Stimulated activated CD8-positive, alpha-beta memory T cell treated with anti-CD3 and anti-CD28 coated beads, Interleukin-12 subunit alpha, Interleukin-12 subunit beta, amount 100 ng/mL, for 4 hours (primary cell): ENCODE results near the gene ARID4B.
"Not testable (repeated sequence)": the region's sequence is repeated elsewhere in the genome, so short reads cannot be mapped to it uniquely, and the experiment has no call there.

Source experiments
- DNase-seq: peaks from one replicate; pipeline ENCODE4 v3.0.0-alpha.2; 2020; ENCODE audit warnings: low read depth

ARID4B gene

DNA sequence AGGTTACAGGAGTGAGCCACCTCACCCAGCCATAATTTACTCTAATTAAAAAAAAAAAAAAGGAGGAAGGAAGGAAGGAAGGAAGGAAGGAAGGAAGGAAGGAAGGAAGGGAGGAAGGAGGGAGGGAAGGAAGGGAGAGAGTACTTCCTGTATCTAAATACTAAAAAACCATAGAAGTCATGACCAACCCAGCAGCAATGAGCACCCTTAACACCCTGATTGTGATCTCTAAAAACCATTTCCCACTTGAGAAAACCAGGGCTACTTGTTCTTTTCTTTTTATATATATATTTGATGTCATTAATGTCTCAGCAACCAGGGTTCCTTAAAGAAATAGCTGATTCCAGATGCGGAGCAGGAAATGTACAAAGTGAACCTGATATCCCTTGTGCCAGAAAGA lies 31.2 kb downstream of the ARID4B start:
- no peak for DNase-seq

DNA sequence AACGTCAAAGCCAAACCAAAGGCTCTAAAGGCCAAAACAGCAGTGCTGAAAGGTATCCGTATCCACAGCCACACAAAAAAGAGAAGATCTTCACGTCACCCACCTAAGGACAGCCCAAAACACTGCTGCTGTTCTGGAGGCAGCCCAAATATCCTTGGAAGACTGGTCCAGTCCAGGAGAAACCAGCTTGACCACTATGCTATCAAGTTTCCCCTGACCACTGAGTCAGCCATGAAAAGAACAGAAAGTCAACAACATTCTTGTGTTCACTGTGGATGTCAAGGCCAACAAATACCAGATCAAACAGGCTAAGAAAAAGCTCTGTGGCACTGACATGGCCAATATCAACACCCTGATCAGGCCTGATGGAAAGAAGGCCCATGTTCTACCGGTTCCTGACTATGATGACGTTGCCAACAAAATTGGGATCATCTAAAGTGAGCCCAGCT lies 32.1 kb downstream of the ARID4B start:
- no peak for DNase-seq

DNA sequence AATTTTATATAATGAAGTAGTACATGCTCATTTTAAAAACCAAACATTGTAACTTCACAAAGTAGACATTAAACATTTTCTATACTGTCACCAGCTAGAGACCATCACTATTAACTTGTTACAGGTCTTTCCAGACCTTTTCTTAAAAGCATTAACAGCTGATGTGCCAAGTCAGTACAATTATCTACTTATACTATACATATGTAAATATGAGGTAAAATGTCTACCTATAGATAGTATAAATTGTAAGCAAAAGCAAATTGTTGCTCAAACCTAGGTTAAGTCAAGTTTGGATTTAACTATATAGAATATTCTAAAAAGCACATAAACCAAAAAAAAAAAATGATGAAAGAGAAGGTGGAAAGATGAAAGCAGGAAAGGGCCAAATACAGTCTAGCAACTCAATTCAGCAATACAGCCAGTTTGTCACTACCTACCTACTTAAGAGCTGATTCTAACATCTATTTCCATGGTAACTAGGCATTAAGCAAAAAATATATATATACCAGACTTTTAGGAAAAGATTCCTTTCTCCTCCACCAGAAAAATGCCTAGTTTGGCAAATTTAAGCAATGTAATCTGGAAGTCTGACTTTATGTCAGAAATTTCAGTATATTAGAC lies 34.5 kb downstream of the ARID4B start:
- DNase-seq = no peak

DNA sequence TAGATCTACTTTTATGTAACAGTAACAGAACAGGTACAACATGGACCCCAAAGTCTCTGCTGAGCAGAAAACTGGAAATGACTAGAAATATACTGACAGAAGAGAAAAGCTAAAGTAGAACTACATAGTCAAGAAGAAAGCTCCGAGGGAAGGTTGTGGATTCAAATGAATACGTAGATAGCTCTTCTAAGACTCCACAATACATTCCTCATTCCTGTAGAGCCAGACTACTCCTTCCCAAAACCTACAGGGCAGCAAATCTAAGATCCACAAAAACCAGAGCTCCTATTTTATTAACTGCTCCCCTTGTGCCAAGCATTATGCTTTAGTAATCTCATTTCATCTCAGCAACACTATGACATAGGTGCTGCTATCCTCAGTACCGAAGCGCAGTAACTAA lies 35.2 kb downstream of the ARID4B start:
- no peak for DNase-seq

DNA sequence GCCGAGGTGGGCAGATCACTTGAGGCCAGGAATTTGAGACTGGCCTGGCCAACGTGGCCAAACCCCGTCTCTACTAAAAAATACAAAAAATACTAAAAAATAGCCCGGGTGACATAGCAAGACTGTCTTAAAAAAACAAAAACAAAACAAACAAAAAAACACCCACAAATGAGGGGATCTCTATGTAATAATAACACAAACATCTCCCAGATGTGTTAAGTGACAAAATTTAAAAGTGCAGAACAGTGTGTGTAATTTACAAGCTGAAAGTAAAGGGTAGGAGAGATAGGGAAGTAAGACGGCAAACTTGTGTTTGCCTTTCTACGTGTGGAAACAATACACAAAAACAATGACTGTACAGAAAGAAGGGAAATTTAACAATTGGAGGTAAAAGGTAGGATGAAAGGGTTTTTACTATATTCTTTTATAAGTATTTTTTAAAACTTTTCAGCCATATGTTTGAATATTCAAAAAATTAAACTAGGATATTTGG lies 36.3 kb downstream of the ARID4B start:
- no peak for DNase-seq

DNA sequence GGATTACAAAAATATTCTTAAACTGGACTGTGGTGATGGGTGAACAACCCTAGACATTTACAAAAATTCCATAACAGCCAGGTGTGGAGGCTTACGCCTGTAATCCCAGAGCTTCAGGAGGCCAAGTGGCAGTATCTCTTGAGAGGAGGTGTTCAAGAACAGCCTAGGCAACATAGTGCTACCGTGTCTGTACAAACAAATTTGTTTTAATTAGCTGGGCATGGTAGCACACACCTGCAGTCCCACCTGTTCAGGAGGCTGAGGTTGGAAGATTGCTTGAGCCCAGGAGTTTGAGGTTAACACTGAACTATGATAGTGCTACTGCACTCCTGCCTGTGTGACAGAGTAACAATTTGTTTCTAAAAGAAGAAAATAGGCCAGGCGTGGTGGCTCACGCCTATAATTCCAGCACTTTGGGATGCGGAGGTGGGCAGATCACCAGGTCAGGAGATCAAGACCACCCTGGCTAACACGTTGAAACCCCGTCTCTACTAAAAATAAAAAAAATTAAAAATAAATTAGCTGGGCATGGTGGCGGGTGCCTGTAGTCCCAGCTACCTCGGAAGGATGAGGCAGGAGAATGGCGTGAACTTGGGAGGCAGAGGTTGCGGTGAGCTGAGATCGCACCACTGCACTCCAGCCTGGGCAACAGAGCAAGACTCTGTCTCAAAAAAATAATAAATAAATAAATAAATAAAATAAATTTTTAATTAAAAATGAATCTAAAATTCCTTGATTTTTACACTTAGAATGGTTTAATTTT lies 37.1 kb downstream of the ARID4B start:
- DNase-seq = no peak

DNA sequence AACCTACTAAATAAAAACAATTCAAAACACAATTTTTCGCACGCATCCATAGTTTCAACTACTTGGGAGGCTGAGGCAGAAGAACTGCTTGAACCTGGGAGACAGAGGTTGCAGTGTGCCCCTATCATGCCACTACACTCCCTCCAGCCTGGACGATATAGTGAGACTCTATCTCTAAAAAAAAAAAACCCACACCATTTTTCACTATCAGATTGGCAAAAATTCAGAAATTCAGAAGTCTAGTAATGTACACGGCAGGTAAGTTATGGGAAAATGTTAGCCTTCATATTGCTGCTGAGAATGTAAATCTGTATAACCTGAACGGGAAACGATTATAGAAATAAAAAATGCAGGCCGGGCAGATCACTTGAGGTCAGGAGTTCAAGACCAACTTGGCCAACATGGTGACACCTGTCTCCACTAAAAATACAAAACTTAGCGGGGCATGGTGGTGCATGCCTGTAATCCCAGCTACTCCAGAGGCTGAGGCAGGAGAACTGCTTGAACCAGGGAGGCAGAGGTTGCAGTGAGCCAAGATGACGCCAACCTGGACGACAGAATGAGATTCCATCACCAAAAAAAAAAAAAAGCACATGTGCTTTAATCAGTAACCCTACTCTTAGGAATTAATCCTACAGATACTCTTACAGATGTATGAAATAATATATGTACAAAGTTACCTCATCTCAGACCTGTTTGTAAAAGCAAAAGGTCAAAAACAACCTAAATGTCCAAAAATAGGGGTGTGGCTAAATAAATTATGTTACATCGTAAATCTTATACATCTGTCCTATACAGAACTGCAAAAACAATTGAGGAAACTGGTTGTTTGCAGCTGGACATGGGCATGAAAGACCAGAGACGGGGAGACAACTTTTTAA lies 37.9 kb downstream of the ARID4B start:
- DNase-seq = no peak

DNA sequence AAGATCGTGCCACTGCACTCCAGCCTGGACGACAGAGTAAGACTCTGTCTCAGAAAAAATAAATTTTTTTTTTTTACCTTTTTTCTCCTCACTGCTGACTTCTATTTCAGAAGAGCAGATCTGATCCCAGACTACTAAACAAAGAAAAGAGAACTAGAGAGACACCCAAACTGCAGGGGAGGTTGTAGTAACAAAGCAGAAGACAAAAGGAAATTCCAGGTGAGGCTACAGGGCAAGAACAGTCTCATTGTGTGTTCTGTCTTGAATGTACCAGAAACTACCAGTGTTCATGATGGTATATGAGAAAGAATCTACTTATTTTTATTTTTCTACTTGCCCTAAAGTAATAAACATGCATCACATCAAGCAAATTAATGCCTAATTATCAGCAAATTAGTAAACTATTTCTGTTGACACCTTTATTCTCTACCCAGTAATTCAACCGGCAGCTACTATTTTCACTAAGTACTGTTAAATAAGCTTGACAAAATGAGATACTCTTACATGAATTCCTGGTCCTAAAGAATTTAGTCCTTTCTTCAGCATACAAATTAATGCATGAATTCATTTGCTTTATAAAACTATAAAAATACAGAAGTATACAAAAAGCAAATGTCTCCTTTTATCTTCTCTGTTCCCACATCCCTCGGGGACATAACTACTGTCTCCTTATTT lies 40.6 kb downstream of the ARID4B start:
- DNase-seq = no peak

DNA sequence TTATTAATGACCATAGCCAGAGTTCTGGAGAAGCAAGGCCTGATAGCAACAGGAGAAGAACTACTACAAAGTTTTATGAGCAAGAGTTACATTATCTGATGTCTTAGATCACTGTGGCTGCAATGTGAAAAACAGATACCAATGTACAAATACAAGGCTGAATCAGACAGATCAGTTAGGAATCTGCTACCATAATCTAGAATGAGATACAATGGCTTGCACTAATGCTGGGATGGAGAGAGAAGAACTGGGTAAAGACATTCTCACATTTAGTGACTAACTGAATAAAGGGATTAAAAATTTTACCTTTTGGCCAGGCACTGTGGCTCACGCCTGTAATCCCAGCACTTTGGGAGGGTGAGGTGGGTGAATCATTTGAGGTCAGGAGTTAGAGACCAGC lies 41.3 kb downstream of the ARID4B start:
- DNase-seq = no peak

DNA sequence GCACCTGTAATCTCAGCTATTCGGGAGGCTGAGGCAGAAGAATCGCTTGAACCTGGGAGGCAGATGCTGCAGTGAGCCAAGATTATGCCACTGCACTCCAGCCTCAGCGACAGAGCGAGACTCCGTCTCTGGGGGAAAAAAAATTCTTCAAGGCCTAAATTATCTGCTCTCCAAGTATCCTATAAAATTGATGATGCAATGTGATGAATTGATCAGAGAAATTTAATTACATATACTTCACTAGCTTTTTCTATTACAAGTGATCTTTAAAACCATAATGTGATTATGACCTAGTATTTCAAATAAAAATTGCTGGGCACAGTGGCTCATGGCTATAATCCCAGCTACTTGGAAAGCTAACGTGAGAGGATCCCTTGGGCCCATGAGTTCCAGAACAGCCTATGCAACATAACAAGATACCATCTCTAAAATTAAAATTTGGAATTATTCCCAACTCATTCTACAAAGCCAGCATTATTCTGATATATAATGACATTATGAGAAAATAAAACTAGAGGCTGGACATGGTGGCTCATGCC lies 43.7 kb downstream of the ARID4B start:
- DNase-seq = no peak

DNA sequence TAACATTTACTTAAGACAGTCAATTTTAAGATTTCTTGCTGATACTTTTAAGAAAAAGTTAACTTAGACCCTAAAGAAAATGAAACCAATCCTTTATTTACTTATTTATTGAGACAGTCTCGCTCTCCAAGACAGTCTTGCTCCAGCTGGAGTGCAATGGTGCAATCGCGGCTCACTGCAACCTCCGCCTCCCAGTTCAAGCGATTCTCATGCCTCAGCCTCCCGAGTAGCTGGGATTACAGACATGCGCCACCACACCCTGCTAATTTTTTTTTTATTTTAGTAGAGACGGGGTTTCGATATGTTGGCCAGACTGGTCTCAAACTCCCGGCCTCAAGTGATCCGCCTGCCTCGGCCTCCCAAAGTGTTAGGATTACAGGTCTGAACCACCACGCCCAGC lies 44.3 kb downstream of the ARID4B start:
- not testable (repeated sequence) for DNase-seq

DNA sequence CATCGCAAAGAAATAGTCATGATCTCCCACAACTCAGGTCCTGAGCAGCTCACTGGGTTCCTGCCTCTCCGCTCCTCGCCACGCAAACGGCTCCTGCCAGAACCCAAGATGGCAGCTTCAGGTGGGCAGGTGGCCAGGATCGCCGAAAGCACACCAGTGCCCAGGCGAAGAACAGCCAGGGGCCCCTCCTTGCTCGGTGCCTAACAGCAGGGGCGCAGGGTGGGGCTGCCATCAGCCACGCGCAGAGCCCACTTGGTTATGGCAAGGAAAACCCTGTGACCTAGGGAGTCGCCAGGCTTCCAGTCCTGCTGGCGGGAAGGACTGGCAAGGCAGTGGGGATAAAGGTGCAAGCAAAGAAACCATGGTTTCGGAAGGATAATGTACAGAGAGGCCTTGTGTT lies 47.5 kb downstream of the ARID4B start:
- DNase-seq = no peak

DNA sequence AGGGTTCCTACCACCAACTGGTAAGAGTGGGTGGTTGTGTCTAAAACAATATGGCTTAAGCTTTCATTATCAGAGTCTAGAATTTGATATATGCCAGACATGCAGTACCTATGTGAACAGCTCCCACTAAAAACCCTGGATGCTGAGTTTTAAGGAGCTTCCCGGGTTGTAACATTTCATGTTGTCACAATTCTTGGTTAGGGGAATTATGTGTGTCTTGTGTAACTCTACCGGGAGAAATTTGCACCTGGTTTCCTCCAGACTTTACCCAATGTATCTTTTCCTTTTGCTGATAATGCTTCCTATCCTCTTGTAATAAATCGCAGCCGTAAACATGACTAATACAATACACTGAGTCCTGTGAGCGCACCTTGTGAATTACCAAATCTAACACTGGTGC lies 48.3 kb downstream of the ARID4B start:
- no peak for DNase-seq

DNA sequence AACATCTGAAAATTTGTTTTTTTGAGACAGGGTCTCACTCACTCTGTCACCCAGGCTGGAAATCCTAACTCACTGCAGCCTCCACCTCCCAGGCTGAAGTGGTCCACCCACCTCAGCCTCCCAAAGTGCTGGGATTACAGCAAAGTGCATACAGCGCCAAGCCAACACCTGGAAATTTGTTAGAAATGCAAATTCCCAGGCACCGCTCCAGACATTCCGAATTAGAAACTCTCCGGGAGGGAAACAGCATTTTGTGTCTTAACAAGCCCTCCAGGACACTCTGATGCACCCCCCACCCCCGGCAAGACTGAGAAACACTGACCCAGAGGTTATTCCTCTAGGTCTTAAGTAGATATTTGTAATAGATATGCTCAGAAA lies 49.1 kb downstream of the ARID4B start:
- DNase-seq = no peak

DNA sequence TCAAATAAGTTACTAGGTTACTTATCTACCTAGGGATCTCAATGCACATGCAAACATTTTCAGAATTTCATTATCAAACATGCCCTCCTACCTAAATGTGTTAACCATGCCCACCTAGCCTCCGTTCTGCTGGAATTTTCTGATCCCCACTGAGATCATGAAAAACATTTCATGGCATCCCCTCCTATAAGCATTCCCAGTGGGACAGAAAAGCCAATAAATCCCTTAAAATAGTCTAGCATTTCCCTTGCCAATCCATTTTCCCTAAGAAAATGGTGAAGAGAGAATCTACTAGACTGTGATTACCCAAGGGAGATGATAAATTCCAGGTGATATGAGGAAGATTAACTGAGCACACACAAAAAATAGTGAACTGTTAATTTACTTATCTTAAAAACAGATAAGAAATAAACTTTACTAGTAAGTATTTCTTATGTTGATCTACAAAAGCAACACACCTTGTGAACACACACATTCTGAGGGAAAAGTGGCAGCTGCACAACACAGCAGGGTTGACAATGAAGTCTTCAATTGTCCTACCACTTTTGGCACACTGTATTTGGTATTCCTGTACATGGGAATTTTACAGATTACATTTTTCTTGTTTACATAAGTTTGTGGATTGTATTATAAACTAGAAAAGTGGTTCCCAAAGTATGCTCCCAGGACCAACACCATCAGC lies 49.6 kb downstream of the ARID4B start:
- DNase-seq = no peak

DNA sequence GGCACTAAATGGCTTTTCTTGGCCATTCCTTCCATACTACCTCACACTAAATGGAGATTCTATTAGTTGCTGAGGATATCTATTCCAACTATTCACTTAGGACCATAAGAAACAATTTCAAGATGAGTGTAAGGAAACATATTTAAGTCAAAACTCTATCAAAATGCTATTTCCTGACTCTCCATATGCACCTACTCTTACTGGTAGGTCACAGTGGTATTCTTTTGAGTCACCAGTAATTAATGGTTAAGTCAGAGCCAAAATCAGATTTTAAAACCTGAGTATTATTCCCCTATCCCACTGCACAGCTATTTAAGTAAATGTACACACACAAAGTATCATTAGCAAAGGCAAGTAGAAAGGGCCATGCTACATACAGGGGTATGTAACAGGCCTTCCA lies 50.3 kb downstream of the ARID4B start:
- DNase-seq = no peak

DNA sequence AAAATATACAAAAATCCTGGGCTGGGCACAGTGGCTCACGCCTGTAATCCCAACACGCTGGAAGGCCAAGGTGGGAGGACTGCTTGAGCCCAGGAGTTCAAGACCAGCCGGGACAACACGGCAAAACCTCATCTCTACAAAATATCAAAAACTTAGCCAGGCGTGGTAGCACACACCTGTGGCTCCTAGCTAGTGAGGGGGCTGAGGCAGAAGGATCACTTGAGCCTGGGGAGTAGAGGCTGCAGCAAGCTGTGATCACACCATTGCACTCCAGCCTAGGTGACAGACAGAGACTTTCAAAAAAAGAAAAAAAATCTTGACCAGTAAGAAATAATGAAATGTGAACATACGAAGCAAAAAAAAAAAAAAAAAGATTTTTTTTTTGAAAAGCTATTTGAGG lies 52.1 kb downstream of the ARID4B start:
- no peak for DNase-seq

DNA sequence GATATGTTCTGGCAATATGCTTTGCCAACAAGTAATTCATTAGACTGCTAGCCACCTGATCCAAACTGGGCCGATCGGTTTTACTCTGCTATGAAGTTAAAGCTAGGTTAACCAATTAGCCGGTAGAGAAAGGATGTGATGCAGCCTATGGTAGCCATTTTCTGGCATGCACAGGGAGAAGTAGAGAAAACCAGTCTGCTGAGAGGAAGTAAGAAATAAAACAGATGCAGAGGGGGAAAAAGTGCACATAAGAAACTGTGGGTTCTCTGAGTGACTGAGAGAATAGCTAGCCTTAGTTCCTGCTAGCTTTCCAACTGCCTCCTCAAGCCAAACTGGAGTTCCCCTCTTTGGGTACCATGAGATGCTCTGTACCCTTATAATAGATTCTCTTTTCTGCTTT lies 52.8 kb downstream of the ARID4B start:
- no peak for DNase-seq

DNA sequence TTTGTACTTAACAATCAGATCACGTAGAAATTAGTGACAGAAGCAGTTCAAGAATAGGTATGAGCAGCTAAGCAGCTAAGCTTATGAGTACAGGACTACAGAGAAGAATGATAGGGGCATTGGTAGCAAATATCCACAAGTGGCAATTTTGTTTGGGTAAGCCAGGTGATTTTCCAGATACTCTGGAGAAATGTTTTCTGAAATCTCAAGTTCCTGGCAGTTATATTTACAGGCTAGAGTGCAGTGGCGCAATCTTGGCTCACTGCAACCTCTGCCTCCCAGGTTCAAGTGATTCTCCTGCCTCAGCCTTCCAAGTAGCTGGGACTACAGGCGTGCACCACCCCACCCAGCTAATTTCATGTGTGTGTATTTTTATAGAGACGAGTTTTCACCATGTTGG lies 55.1 kb downstream of the ARID4B start:
- no peak for DNase-seq

DNA sequence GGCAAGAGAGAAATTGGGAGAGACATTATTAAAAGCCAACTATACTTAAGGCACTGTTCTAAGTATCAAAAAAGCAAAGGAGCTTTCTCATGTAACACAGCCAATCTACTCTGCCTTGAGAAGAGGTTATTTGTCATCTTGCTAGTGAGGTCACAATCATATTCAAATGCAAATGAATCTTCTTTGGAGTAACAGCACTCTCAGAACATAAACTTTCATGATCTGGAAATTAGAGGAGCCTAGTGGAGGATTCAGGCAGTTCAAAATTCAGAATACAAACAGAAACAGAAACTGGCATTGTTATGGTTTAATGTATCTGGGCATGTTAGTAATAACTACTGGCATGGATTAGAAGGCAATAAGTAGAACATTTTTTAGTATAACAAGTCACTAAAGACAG lies 57.4 kb downstream of the ARID4B start:
- DNase-seq = no peak

DNA sequence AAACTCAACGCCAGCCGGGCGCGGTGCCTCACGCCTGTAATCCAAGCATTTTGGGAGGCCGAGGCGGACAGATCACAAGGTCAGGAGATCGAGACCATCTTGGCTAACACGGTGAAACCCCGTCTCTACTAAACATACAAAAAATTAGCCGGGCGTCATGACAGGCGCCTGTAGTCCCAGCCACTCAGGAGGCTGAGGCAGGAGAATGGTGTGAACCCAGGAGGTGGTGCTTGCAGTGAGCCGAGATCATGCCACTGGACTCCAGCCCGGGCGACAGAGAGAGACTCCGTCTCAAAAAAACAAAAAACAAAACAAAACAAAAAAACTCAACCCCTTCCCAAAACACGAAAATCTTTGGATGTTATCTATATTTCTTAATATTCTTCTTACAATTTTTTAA lies 58.0 kb downstream of the ARID4B start:
- DNase-seq = not testable (repeated sequence)
